CD4-positive, alpha-beta memory T cell (primary cell): ENCODE data around the gene CADPS. TPM values are rescaled to one million over a fixed set of nuclear protein-coding genes. Genes with fewer than 3 reads are reported as not detected.

Source experiments
- CTCF ChIA-PET: fragments of 350-600 bp; sonication (Branson Sonifier 250); formaldehyde crosslinking; loops from one replicate; lab custom pipeline; 2021; ENCODE audit warnings: inconsistent platforms; ENCODE audit not compliant: partially characterized antibody; lab: Charles Lee
- POLR2A ChIA-PET: fragments of 350-600 bp; sonication (Branson Sonifier 250); formaldehyde crosslinking; loops from one replicate; lab custom pipeline; 2021; ENCODE audit not compliant: partially characterized antibody; lab: Charles Lee
- DNase-seq, 5 donors: peaks; one replicate each; pipeline versions ENCODE4 v3.0.0 to v3.0.0-alpha.2; 2020 to 2022; ENCODE audit warnings: mixed read lengths in 1 of 5
- H3K27ac ChIP-seq: one replicate; pipeline ENCODE4 v1.7.0; 2013; ENCODE audit warnings: low read depth, low read length
- H3K27me3 ChIP-seq: 2 replicates; pipeline ENCODE4 v1.7.0; 2013; ENCODE audit warnings: mild to moderate bottlenecking, low read length, moderate library complexity; ENCODE audit not compliant: insufficient read depth
- H3K36me3 ChIP-seq: 2 replicates; pipeline ENCODE4 v1.7.0; 2013; ENCODE audit warnings: mild to moderate bottlenecking, low read length, moderate library complexity; ENCODE audit not compliant: insufficient read depth
- H3K4me1 ChIP-seq: 2 replicates; pipeline ENCODE4 v1.7.0; 2013; ENCODE audit warnings: mild to moderate bottlenecking, low read length, moderate library complexity; ENCODE audit not compliant: insufficient read depth
- H3K4me3 ChIP-seq, 2 donors: one replicate each; pipeline ENCODE4 v1.7.0; 2013; ENCODE audit warnings: low read length in 2 of 2, mild to moderate bottlenecking in 1 of 2
- H3K9me3 ChIP-seq, 2 donors: one replicate each; pipeline ENCODE4 v1.7.0; 2013; ENCODE audit warnings: low read length in 2 of 2, control low read depth in 1 of 2; ENCODE audit not compliant: control insufficient read depth in 1 of 2
- H3K27ac Mint-ChIP-seq, 7 donors: one replicate each; pipeline ENCODE4 v1.8.0; 2020 to 2021; ENCODE audit warnings: mixed read lengths in 7 of 7, mild to moderate bottlenecking in 6 of 7, inconsistent platforms in 3 of 7, moderate library complexity in 3 of 7
- H3K27me3 Mint-ChIP-seq, 2 donors: one replicate each; pipeline ENCODE4 v1.8.0; 2020 to 2021; ENCODE audit warnings: mixed read lengths in 2 of 2
- H3K36me3 Mint-ChIP-seq, 2 donors: one replicate each; pipeline ENCODE4 v1.8.0; 2020 to 2021; ENCODE audit warnings: mixed read lengths in 2 of 2, inconsistent platforms in 1 of 2, mild to moderate bottlenecking in 1 of 2
- H3K4me1 Mint-ChIP-seq, 4 donors: one replicate each; pipeline ENCODE4 v1.8.0; 2020 to 2021; ENCODE audit warnings: mixed read lengths in 4 of 4, mild to moderate bottlenecking in 1 of 4
- H3K4me3 Mint-ChIP-seq, 8 donors: one replicate each; pipeline ENCODE4 v1.8.0; 2020 to 2021; ENCODE audit warnings: mixed read lengths in 8 of 8, mild to moderate bottlenecking in 7 of 8, moderate library complexity in 6 of 8, inconsistent platforms in 3 of 8
- H3K9me3 Mint-ChIP-seq, 8 donors: one replicate each; pipeline ENCODE4 v1.8.0; 2020 to 2021; ENCODE audit warnings: mixed read lengths in 8 of 8, mild to moderate bottlenecking in 5 of 8, inconsistent platforms in 3 of 8, moderate library complexity in 1 of 8
- intact Hi-C: fragments of 100-400 bp; cut with micrococcal nuclease; formaldehyde crosslinking; loops from one replicate; pipeline ENCODE4 v1.15.1; 2023
- polyA plus RNA-seq, 2 donors: library from polyadenylated mRNA; unstranded; fragments of 300-500 nt; fragmentation: Illumina TruSeq; gene quantifications; one replicate each; pipeline ENCODE4 v1.2.3, GENCODE V29; 2021
- total RNA-seq, 2 experiments: library from RNA; stranded (reverse); gene quantifications; one replicate each; pipeline ENCODE4 v1.2.3, GENCODE V29; 2021

CADPS gene
- total and polyA plus RNA-seq, 4 experiments from 2014 or later, result not detected

DNA sequence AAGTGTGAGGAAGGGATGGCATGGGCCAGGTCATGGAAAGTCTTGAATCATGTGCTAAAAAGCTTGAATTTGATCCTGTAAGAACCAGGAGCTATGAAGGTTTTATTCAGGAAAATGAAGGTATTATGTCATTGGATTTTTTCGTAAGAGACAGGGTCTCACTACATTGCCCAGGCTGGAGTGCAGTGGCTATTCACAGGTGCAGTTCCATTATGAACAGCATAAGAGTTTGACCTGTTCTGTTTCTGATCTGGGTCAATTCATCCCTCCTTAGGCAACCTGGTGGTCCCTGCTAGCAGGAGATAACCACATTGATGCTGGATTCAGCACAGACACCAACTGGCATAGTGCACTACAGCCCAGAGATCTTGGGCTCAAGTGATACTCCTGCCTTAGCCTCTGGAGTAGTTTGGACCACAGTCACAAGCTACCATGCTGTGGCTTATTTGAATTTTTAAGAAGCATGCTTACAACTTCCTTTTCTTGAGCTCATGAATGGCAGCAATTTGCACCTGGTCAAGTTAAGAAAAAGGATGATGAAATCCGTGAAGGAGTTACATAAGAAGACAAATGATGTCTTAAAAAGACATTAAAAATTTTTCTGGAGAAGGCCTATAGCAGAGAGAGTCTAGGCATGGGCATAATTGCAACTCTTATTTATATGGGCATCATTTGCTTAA lies 79.1 kb downstream of the CADPS start:
- Mint-ChIP-seq H3K36me3 (no peaks in the 10 kb centered on the region), H3K4me3 (no peak overlapping the region), H3K4me1 (no peaks in the 10 kb centered on the region), H3K9me3 (peaks cover 0 to 4% (median 2%) of the 10 kb centered on the region in 8 donors), H3K27ac (no peak overlapping the region), H3K27me3 (peaks cover 0 to 2% of the 10 kb centered on the region in 2 donors)
- no peaks in the 10 kb centered on the region for H3K36me3 ChIP-seq
- intact Hi-C loops, result no loop called here
- no peak overlapping the region for H3K27ac ChIP-seq
- H3K4me3 ChIP-seq, result no peak overlapping the region
- H3K9me3 ChIP-seq, result no peaks in the 10 kb centered on the region
- H3K27me3 ChIP-seq, result no peaks in the 10 kb centered on the region
- CTCF ChIA-PET, result no interaction called here
- no peaks in the 10 kb centered on the region for H3K4me1 ChIP-seq
- no peak for DNase-seq
- POLR2A ChIA-PET, result no interaction called here

DNA sequence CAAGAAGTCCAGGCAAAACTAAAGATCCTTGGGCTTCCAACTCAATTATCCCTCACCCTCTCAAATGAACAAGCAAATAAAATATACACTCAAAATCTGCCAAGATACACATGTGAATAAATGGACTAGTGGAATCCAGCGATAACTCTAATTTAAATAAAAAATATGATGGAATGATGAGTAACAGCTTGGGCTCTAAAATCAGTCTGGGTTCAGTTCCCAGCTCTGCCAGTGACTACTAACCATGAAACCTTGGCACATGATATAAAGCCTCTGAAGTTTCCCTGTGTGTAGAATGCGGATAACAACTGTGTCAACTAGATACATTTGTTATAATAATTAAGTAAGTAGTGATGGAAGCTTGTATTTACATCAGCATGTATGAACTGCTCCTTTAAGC lies 81.3 kb downstream of the CADPS start:
- POLR2A ChIA-PET, result no interaction called here
- Mint-ChIP-seq H3K36me3 (no peaks in the 10 kb centered on the region), H3K27ac (no peak overlapping the region), H3K27me3 (peaks cover 0 to 2% of the 10 kb centered on the region in 2 donors), H3K9me3 (peaks cover 0 to 4% (median 2%) of the 10 kb centered on the region in 8 donors), H3K4me1 (no peaks in the 10 kb centered on the region), H3K4me3 (no peak overlapping the region)
- no peaks in the 10 kb centered on the region for H3K9me3 ChIP-seq
- no peak overlapping the region for H3K4me3 ChIP-seq
- H3K27me3 ChIP-seq, result no peaks in the 10 kb centered on the region
- H3K36me3 ChIP-seq, result no peaks in the 10 kb centered on the region
- CTCF ChIA-PET, result interaction anchor here (0.7 kb wide), 1 partner anchor 46 kb away, joined by 5 read pairs; no protein-coding TSS in a partner anchor
- intact Hi-C loops, result no loop called here
- no peak for DNase-seq
- H3K4me1 ChIP-seq, result no peaks in the 10 kb centered on the region
- no peak overlapping the region for H3K27ac ChIP-seq

DNA sequence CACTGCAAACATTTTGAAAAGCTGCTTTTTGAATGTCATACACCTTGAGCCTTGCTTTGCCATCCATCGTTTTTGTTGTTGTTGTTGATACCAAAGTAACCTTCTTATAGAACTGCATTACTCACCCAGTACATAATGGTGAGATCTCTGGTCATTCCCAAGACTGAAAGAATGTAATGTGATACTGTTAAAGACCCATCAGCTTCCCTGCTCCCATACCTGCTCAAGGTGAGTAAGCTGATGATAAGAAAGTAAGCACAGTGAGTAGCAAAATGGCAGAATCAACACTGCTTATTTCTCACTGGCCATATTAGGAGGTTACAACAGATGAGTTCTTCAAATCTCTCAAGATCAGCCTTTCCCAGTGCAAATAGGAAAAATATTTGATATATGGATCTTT lies 89.8 kb downstream of the CADPS start:
- no peaks in the 10 kb centered on the region for H3K27me3 ChIP-seq
- DNase-seq, result no peak
- POLR2A ChIA-PET, result no interaction called here
- Mint-ChIP-seq H3K4me3 (no peak overlapping the region), H3K9me3 (peaks cover 0 to 3% (median 0%) of the 10 kb centered on the region in 8 donors), H3K36me3 (no peaks in the 10 kb centered on the region), H3K4me1 (no peaks in the 10 kb centered on the region), H3K27me3 (no peaks in the 10 kb centered on the region), H3K27ac (no peak overlapping the region)
- no peaks in the 10 kb centered on the region for H3K36me3 ChIP-seq
- CTCF ChIA-PET, result no interaction called here
- intact Hi-C loops, result no loop called here
- H3K9me3 ChIP-seq, result no peaks in the 10 kb centered on the region
- no peak overlapping the region for H3K4me3 ChIP-seq
- H3K27ac ChIP-seq, result no peak overlapping the region
- H3K4me1 ChIP-seq, result no peaks in the 10 kb centered on the region

DNA sequence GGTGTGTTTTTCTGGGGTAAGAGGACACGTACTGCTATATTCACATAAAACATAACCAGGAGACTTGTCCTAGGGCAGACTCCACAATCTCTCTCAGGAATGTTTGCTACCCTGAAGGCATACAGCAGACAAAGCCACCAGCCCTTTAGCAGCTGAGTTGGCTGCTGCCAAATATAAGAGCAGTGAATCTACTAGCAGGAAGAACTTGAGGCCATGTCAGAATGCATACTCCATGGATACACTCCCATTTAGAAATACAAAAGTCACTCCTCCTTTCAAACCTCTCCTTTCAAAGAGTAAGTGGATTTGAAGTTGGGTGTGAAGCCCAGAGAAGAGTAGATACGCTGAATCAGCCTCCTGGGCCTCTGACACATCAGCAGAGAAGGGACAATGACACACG lies 94.1 kb downstream of the CADPS start:
- no peaks in the 10 kb centered on the region for H3K27me3 ChIP-seq
- intact Hi-C loops, result no loop called here
- no peaks in the 10 kb centered on the region for H3K4me1 Mint-ChIP-seq
- H3K27me3 Mint-ChIP-seq, result no peaks in the 10 kb centered on the region
- H3K36me3 Mint-ChIP-seq, result no peaks in the 10 kb centered on the region
- no peak overlapping the region for H3K4me3 Mint-ChIP-seq
- DNase-seq, result no peak
- H3K36me3 ChIP-seq, result no peaks in the 10 kb centered on the region
- no peak overlapping the region for H3K27ac ChIP-seq
- H3K9me3 ChIP-seq, result no peaks in the 10 kb centered on the region
- CTCF ChIA-PET, result no interaction called here
- H3K4me1 ChIP-seq, result no peaks in the 10 kb centered on the region
- POLR2A ChIA-PET, result no interaction called here
- no peak overlapping the region for H3K27ac Mint-ChIP-seq
- peaks cover 0 to 6% (median under 1%) of the 10 kb centered on the region in 8 donors for H3K9me3 Mint-ChIP-seq
- H3K4me3 ChIP-seq, result no peak overlapping the region

DNA sequence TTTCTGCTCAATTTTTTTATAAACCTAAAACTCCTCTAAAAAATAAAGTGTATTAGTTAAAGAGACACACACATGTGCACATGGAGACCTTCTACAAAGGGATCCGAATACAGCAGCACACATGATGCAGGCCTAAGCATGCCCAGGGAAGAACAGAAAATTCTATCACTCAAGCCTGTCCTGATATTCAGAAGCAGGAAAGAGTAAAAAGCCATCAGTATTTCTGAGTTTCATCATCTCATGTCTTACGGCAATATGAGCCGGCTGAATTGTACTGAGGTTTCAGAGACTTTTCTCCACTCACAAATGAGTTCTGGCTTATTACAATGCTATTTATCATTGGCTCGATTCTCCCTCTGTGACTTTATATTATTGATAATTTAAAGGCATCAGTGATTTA lies 97.5 kb downstream of the CADPS start:
- intact Hi-C loops, result no loop called here
- Histone ChIP-seq H3K27ac (no peak overlapping the region), H3K4me1 (no peaks in the 10 kb centered on the region), H3K9me3 (no peaks in the 10 kb centered on the region), H3K27me3 (no peaks in the 10 kb centered on the region), H3K4me3 (no peak overlapping the region), H3K36me3 (no peaks in the 10 kb centered on the region)
- CTCF ChIA-PET, result no interaction called here
- DNase-seq, result no peak
- H3K36me3 Mint-ChIP-seq, result no peaks in the 10 kb centered on the region
- POLR2A ChIA-PET, result no interaction called here
- H3K4me1 Mint-ChIP-seq, result no peaks in the 10 kb centered on the region
- no peak overlapping the region for H3K4me3 Mint-ChIP-seq
- H3K27ac Mint-ChIP-seq, result no peak overlapping the region
- peaks cover 0 to 6% (median 1%) of the 10 kb centered on the region in 8 donors for H3K9me3 Mint-ChIP-seq
- peaks cover 0 to 2% of the 10 kb centered on the region in 2 donors for H3K27me3 Mint-ChIP-seq

DNA sequence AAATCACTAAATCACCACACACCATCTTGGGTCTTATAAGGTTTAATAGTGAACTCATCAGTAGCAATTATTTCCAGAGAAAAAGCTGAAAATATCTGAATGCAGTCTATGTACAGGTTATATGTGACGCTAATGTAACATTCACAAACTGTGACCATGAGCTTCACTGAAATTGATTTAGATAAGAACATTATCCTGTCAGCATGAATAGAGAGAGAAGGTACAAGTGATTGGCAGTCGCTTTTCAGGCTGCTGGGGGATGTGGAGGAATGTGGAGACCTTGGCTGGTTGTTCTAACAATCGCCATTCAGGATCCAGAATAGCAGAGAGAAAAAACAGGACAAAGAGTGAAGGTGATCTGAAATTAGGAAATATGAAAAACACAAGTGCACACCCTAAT lies 98.1 kb downstream of the CADPS start:
- Histone ChIP-seq H3K27me3 (no peaks in the 10 kb centered on the region), H3K9me3 (no peaks in the 10 kb centered on the region), H3K4me1 (no peaks in the 10 kb centered on the region), H3K27ac (no peak overlapping the region), H3K36me3 (no peaks in the 10 kb centered on the region), H3K4me3 (no peak overlapping the region)
- POLR2A ChIA-PET, result no interaction called here
- Mint-ChIP-seq H3K4me1 (no peaks in the 10 kb centered on the region), H3K27me3 (peaks cover 0 to 2% of the 10 kb centered on the region in 2 donors), H3K4me3 (no peak overlapping the region), H3K36me3 (no peaks in the 10 kb centered on the region), H3K9me3 (peaks cover 0 to 6% (median 1%) of the 10 kb centered on the region in 8 donors), H3K27ac (no peak overlapping the region)
- DNase-seq, result no peak
- CTCF ChIA-PET, result interaction anchor here (0.8 kb wide), 1 partner anchor 12 kb away, joined by 4 read pairs; no protein-coding TSS in a partner anchor
- intact Hi-C loops, result no loop called here

DNA sequence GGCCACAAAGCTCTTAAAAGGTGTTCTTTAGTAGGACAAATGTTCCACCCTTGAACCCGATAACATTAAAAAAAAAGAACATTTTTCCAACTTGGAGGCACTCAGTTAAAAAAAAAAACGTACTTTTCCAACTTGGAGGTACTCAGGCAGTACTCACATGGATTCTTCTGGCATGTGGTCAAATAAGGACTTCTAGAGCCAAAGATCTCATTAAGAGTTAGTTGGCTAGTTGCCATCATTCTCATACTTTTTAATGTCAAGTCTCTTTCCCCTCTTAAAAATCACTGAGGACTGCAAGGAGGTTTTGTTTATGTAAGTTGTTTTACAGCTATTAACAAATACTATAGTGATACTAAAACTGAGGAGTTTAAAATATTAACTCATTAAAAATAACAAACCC lies 101.0 kb downstream of the CADPS start:
- Mint-ChIP-seq H3K36me3 (no peaks in the 10 kb centered on the region), H3K4me3 (no peak overlapping the region), H3K27ac (no peak overlapping the region), H3K9me3 (peaks cover 0 to 6% (median 1%) of the 10 kb centered on the region in 8 donors), H3K27me3 (peaks cover 0 to 4% of the 10 kb centered on the region in 2 donors), H3K4me1 (no peaks in the 10 kb centered on the region)
- Histone ChIP-seq H3K4me3 (no peak overlapping the region), H3K9me3 (no peaks in the 10 kb centered on the region), H3K27me3 (no peaks in the 10 kb centered on the region), H3K27ac (no peak overlapping the region), H3K36me3 (no peaks in the 10 kb centered on the region), H3K4me1 (no peaks in the 10 kb centered on the region)
- intact Hi-C loops, result no loop called here
- ChIA-PET CTCF (no interaction called here), POLR2A (no interaction called here)
- DNase-seq, result no peak
